HK-2 (cell line): Measurements from ENCODE around the gene IDI1.
A peak's percentile ranks its signal among the peaks of the same experiment; 100 is the strongest.
"Not testable (repeated sequence)": the region's sequence is repeated elsewhere in the genome, so short reads cannot be mapped to it uniquely, and the experiment has no call there.

Experiments
- DNase-seq: peaks from one replicate; pipeline ENCODE4 v3.0.0-alpha.2; 2018; ENCODE audit not compliant: unreplicated experiment

IDI1 gene

DNA sequence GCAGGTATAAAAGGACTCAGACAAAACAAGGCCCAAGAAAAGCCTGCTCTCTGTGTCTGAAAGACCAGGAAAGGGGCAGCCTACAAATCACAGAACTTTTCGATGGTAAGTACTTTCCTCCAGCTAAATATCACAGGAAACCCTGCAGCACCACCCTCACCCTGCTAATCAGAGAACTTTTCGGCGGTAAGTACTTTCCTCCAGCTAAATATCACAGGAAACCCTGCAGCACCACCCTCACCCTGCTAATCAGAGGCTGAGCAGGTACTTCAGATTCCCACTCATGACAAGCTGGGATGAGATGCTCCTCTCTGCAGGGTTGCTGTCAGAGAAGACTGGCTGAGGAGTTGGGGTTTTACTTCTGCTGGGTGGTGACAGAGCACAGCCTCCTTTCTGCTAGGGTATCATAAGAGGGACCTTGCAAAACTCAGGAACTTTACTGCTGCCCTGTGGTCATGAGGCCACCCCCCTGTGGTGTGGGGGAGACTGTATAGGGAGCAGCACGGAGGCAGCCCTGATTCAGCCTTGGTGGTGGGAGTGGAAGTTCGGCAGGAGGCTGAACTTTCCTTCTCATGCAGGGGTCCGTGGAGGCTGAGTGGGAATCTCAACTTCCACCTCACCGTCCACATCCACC, 14.4 kb upstream of the IDI1 start:
- DNase-seq: no peak

DNA sequence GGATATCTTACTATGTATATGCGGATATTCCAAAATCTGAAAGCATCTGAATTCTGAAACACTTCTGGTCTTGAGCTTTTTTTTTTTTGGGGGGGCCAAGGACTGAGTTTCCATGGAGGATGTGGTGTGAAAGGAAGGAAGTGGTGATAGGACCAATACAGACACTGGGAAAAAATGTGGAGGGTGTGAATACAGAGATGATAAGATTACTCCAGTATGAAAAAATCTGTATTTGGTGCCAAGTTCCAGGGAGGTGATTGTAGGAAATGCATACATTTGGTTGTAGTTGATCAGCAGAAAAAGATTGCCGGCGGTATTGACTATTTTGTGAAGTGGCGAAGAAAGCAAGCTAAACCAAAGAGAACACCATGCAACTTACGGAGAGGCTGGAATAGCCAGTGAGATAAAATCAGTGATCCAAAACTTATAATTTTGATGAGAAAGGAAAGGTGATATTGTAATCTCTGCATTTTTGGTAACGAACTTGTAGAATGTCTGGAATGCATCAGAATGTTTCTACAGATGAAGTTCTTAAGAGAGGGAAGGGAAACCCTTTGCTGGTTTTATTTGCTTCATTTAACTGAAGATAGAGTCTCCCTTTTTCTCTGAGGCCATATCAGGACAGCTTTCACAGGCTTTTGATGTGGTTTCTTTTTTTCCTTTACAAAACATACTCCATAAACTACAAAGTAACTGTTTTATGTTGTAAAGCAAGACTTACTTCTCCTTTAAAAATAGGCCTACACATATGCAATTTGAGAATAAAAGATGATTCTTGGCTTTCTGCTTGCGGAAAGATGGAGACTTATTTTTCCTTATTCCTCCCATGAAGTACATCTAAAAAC, 13.2 kb upstream of the IDI1 start:
- DNase-seq: no peak

DNA sequence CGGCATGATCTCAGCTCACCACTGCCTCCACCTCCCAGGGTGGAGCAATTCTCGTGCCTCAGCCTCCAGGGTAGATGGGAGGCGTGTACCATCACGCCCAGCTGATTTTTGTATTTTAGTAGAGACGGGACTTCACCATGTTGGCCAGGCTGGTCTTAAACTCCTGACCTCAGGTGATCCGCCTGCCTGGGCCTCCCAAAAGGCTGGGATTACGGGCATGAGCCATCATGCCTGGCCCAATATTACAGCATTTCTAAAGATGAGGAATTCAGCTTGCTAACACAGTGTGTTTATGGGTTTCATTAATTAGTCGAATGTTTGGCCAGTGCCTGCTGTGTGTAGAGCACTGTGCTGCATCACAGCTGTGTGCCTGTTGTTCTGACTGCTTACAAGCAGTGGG, 11.0 kb upstream of the IDI1 start:
- no peak for DNase-seq

DNA sequence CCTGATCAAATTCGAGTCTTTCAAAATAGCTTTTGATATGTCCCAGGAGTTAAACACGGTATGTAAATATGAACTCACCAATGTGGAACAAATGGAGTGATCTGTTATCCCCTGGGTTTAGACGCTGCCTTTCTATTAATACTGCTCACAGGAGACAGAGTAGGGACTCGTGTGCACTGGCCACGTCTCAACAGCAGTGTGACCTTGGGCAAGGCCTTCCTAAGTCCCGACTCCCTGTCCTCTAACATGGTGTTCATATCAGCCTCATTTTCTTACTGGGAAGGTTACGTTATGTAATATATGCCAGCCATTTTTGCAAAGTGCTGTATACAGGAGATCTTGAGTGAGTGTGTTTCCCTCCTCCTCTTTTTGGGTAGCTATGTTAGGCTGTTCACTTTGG, 9.1 kb upstream of the IDI1 start:
- no peak for DNase-seq

DNA sequence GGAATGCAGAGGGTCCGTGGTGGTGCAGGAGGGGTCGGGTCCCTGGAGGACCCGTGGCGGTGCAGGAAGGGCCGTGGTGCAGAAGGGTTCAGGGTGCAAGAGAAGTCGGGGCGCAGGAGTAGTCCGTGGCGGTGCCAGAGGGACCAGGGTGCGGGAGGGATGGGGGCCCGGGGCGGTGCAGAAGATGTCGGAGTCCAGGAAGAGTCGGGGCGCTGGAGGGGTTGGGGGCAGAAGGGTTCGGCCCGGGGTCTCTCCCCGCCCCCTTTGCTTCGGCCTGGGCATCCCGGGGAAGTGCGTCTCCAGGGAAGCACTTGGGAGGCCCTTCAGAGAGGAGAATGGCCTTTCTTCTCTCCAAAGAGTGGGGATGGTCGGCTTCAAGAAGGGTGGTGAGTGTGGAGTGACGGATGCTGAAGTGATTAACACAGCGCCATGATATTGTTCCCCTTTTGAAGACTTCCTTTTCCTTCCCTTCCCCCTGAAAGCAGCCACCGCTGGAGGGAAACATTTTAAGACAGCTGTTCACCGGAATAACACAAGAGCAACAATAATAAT, 8.3 kb upstream of the IDI1 start:
- peak; percentile 10 for DNase-seq

DNA sequence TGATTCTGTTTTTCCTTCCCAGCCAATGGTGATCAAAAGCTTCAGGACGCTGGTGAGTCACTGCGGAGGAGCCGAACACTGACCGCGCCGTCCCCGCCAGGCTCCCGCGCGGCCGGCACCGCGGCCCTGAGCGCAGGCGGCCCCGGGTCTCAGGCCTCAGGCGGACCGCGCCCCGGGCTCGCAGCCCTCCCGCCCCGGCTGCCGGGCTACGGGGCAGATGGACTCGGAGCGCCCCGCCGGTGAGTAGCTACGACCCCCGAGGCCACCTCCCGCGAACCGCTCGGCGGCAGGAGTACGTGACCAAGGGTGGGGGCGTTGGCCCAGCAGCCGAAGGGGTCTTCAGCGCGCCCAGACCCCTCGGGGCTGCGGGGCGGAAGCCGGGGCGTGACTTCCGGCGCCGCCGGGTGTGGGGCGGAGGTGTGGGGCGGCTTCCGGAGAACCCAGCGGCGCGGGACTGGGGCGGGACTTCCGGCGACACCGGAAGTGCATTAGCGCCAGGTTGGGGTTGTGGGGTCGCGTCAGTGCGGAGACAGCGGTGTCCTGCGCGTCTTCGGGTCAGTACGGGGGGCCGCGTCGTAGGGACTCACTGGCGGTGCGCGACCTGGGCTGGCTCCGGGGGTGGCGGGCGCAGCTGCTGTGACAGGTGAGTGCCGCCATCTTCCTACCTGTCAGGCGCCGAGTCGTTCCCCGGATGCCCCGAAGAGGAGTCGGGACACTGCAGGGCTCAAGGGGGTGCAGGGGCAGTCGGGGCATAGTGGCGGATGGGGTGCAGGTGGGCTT, 7.6 kb upstream of the IDI1 start, which contains the start of gene WDR37:
WDR37 (plus strand) TSS at position 60 of the 780 bp plus-strand sequence. CDS start 15,771 bp downstream, outside the sequence.
- peak; percentile 69 for DNase-seq

DNA sequence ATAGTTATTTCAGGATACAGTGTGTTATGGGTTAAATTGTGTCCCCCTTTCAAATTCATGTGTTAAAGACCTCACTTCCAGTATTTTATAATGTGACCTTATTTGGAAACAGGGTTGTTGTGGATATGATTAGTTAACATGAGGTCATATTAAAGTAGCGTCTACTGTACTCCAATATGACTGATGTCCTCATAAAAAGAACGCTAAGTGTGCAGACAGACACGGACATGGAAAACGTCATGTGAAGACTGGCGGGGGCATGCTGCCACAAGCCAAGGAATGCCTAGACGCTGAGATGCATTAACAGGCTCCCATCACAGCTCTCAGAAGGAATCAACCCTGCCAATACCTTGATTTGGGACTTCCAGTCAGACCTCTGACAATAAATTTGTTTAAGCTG, 5.8 kb upstream of the IDI1 start:
- DNase-seq: no peak

DNA sequence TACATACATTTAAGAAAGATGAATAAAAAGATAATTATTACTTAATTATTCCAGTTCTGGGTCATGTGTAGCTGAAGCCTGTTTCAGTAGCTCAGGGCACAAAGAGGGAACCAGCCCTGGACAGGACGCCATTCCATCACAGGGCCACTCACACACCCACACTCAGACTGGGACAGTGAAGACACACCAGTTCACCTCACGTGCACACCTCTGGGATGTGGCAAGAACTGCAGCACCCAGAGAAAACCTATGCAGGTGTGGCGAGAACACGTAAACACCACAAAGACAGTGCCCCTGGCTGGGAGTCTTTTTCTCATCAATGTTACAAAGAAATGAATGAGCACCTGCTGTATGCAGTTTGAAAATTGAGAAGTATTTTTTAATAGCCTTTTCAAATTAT, 1.6 kb upstream of the IDI1 start:
- no peak for DNase-seq

DNA sequence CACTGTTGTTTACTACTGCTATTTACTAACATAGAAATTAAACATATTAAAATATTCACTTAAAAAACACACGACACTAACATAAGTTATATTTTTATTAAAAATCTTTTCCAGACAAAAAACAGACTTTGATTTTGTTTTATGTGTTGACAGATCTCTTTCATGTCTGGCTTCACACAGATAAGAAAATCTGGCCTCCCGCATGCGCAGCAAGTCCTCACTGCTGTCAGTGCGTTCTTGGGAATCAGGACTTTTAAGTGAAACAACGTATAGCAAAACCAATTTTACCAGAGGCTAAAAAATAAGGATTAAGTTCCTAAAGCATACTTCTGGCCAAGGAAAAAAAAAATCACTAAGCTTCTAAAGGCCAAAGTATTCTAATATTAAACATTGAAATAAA, 1.2 kb upstream of the IDI1 start:
- DNase-seq: no peak

DNA sequence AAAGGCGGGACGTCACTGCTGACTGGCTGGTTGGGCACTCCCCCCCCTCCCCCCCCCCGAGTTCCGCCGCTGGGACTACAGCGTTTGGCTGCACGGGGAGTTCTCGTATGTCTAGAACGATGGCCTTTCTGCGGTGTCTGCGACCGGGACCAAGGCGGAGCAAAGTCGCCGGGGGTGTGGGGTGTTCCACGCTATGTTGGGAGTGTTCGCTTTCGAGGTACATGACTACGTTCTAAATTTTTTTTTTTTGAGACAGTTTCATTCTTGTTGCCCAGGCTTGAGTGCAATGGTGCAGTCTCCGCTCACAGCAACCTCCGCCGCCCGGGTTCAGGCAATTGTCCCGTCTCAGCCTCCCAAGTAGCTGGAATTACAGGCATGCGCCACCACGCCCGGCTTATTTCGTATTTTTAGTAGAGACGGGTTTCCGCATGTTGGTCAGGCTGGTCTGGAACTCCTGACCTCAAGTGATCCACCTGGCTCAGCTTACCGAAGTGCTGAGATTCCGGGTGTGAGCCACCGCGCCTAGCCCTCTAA, 573 bp upstream of the IDI1 start:
- no peak for DNase-seq

DNA sequence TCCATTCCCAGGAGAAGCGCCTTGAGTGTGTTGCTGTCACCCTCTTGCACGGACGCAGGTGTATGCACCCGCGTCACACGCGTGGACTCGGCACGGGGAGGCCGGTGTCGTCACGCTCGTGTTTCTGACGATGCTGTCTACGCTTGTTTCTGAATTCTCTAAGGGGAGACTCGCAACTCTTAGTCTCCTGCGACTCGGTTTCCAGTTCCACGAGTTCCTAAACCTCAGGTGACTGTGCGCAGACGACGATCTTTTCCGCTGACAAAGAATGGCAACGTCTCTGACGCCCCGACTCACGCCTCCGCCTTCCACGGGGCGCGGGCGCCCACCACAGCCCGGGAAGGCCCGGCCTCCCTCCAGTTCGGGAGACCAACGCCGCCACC, 579 bp downstream of the IDI1 start:
- DNase-seq: no peak

DNA sequence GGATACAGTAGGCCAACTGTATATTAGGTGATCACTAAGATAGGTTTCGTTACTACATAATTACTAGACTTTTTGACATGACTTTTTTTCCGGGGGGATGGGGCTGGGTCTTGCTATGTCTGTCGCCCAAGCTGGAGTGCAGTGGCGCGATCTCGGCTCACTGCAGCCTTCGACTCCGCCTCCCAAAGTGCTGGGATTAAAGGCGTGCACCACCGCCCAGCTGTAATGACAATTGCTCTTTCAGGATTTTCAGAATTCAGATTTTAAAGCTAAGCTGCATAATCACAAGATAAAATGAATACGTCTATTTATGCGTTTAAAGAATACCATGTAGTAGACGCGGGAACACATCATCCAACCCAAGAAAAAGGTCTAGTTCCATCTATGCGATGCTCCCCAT, 982 bp downstream of the IDI1 start:
- DNase-seq: no peak

DNA sequence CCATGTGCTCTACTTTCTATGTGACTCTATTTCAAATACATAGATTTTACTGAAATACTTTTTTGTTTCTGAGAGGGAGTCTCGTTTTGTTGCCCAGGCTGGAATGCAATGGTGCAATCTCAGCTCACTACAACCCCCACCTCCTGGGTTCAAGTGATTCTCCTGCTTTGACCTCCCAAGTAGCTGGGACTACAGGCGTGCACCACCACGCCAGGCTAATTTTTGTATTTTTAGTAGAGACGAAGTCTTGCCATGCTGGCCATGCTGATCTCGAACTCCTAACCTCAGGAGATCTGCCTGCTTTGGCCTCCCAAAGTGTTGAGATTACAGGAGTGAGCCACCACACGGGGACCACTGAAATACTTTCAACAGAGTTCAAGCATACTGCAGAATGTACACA, 3.5 kb downstream of the IDI1 start:
- no peak for DNase-seq

DNA sequence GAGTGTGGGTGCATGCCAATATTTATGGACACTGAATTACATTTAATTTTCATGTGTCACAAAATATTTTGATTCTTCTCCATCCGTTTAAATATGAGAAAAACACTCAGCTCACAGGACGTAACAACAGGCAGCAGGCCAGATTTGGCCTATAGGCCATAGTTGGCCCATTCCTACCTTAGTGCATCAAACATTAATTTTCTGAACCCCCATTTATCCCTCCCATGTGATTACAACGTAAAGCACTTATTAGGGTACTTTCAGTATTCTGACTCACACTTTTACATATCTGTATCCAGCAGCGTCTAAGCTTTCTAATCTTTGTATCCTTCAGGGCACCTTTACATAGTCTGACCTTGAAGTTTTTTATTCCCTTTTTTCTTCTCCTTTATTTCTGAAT, 4.0 kb downstream of the IDI1 start:
- no peak for DNase-seq

DNA sequence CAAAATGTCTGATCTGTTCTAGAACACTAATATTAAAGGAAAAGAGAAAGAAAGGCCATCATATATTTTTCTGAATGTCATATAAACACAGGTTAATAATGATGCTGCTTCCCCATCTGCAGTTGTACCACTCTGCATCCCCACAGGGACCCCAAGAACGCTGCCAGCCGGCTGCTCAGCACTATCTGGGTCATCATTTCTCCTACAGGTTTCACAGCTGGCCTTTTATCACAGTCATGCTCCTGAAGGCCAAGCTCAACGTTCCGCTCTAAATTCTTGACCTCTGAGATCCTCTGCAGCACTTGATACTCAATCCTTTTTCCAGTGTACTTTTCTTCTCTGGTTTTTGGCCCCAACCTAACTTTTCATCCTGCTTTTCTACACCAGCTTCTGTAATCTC, 4.8 kb downstream of the IDI1 start:
- no peak for DNase-seq

DNA sequence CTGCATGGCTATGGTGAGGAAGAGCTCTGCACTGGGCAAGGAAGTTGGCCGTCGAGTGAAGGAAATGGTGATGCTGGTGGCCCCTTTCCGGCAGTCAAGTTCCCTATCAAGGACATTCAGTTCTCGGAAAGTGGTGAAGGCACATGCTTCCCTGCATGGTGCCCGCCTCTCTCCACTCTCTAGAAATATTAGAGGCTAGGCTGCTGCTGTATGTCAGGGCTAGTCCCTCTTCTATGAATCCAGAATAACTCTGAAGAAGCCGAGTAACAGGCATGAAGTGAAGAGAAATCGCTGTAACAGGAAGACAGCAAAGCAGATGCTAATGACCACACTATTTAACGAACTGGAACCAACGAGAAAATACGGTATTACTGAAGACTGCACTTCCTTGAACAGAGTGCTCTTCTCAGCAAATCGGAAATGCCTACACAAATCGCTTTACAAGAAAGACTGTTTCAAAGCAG, 5.4 kb downstream of the IDI1 start:
- DNase-seq: no peak

DNA sequence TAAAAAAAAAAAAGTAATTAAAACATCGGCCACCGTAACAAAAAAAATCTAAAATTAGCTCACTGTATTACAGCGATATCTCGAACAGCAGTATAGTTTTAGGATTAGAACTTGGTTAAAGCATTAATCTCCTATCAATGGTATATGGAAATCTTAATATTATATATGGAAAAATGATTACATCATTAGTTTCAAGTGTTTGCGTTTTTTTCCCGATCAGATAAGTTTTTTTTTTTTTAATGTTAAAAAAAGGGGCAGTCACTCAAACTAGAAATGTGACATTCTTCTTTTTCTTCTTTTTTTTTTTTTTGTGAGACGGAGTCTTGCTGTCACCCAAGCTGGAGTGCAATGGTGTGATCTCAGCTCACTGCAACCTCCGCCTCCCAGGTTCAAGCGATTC, 7.4 kb downstream of the IDI1 start:
- no peak for DNase-seq

DNA sequence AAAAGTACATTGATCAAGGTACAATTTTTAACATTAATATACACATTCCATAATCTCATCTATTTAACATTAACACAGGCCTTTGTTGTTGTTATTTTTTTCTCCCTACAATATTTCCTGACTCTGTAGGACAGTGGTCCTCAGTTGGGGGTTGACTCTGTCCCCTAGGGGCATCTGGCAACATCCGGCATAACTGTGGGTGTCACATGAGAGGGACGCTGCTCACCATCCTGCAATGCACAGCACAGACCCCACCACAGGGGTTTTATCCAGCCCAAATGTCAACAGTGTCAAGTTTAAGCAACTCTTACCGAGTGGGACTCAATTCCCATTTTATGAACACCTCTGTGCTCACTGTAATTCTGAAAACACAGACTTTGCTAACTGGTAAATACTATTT, 8.8 kb downstream of the IDI1 start:
- no peak for DNase-seq

DNA sequence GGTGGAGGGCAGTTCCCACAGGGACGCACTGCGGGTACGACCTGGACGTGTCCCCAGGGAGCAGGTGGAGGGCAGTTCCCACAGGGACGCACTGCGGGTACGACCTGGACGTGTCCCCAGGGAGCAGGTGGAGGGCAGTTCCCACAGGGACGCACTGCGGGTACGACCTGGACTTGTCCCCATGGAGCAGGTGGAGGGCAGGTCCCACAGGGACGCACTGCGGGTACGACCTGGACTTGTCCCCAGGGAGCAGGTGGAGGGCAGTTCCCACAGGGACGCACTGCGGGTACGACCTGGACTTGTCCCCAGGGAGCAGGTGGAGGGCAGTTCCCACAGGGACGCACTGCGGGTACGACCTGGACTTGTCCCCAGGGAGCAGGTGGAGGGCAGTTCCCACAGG, 10.2 kb downstream of the IDI1 start:
- not testable (repeated sequence) for DNase-seq

DNA sequence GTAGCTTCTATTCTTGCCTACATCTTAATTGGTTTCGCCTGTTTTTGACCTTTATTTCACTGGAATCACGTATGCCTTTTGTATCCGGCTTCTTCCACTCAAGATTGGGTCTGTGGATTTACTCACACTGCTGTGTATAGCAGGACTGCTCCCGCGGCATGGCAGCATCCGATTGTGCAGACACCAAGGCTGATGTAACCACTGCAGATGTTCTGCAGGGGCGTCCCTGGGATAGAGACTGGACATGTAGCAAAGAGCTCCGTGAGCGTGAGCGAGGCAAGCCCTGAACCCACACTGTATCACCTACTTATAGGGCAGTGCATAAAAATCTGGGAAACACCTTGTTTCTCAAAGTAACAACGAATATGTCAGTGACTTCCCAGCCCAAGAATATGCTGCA, 11.8 kb downstream of the IDI1 start:
- no peak for DNase-seq

DNA sequence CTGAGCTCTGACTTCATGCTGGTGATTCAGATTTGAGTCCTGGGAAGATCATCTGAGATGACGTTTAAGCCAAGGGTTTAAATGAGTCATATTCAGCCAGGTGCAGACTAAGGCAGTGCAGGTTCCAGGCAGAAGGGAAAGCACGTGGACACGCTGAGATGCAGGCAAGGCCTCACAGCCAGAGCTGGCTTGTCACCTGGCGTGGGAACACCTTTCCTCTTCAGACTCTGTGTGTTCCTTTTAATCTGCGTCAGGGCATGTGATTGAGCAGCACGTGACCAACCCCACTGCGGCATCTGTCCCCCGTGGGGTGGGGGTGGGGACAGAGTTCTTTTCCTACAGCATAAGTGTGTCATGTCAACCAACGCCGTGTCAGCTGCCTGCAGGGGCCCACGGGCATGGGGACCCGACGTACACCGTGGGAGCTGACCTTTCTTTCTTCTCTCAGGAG, 12.6 kb downstream of the IDI1 start:
- DNase-seq: no peak

DNA sequence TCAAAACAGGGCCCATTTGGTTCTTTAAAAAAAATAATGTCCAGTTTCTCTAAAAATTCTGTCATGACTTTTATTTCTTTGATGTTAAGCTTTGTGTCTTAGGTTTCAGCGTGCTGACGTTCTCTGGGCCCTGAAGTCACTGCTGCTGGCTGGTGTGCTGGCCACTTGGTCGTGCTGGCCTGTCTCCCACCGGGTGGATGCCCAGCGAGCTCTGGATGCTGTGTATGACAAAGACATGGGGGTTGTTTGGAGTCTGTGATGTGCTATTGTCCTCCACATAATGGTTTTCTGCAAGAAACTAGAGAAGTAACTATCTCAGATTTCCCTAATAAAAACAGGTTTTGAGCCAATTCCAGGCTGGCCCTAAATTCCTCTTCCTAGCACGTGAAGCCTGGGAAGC, 13.7 kb downstream of the IDI1 start:
- no peak for DNase-seq
